Left renal pelvis (tissue), 4 donors: ENCODE results near the gene GP5. TPM values are rescaled to one million over a fixed set of nuclear protein-coding genes. Genes with fewer than 3 reads are reported as not detected.
A peak's percentile ranks its signal among the peaks of the same experiment; 100 is the strongest.

Experiments
- DNase-seq, 4 donors: peaks; one replicate each; pipeline ENCODE4 v3.0.0-alpha.2; 2013; ENCODE audit warnings: low read depth in 4 of 4, low spot score in 3 of 4
- polyA plus RNA-seq, 4 donors: library from polyadenylated mRNA; unstranded; fragments of 120-200 nt; gene quantifications; one replicate each; pipeline ENCODE4 v1.2.1, GENCODE V29; 2013; ENCODE audit not compliant: insufficient read length in 4 of 4

Gene GP5
- polyA plus RNA-seq, 4 donors = 0.40 to 0.91 (median 0.69) TPM

- DNase-seq = no peak
These were observed 877 bp upstream of the GP5 start for GRCh38 chr3:194399874-194400411.

- DNase-seq = no peak
These were observed 1.2 kb downstream of the GP5 start for GRCh38 chr3:194397757-194398312.

GRCh38 chr3:194396859-194397756 is 2.0 kb downstream of the GP5 start:
- no peak for DNase-seq

- no peak for DNase-seq
These were observed 2.6 kb downstream of the GP5 start for GRCh38 chr3:194396539-194396858.

GRCh38 chr3:194395778-194396538 is 3.1 kb downstream of the GP5 start:
- DNase-seq = peak in 2 of 4 donors; percentile 54 to 57

- DNase-seq = no peak
These were observed 3.9 kb downstream of the GP5 start for GRCh38 chr3:194395212-194395611.

- no peak for DNase-seq
These were observed 6.5 kb downstream of the GP5 start for GRCh38 chr3:194392576-194392975.

GRCh38 chr3:194390835-194391234 is 8.2 kb downstream of the GP5 start:
- DNase-seq = no peak

GRCh38 chr3:194389269-194389668 is 9.8 kb downstream of the GP5 start:
- DNase-seq = no peak

GRCh38 chr3:194387926-194388418 is 11.1 kb downstream of the GP5 start:
- DNase-seq = no peak

GRCh38 chr3:194387276-194387675 is 11.8 kb downstream of the GP5 start:
- no peak for DNase-seq

GRCh38 chr3:194386648-194387047 is 12.4 kb downstream of the GP5 start:
- no peak for DNase-seq

GRCh38 chr3:194386066-194386465 is 13.0 kb downstream of the GP5 start:
- no peak for DNase-seq

- no peak for DNase-seq
These were observed 14.5 kb downstream of the GP5 start for GRCh38 chr3:194384569-194385001.

GRCh38 chr3:194384156-194384555 is 14.9 kb downstream of the GP5 start:
- DNase-seq = no peak

- no peak for DNase-seq
These were observed 15.7 kb downstream of the GP5 start for GRCh38 chr3:194383276-194383940.

GRCh38 chr3:194382892-194383223 is 16.2 kb downstream of the GP5 start:
- no peak for DNase-seq

- DNase-seq = no peak
These were observed 16.7 kb downstream of the GP5 start for GRCh38 chr3:194382196-194382891.

GRCh38 chr3:194381460-194381875 is 17.6 kb downstream of the GP5 start:
- no peak for DNase-seq

GRCh38 chr3:194380326-194380725 is 18.7 kb downstream of the GP5 start:
- DNase-seq = no peak
